ENCODE data around the gene DRAXIN.

The DRAXIN gene

DNA sequence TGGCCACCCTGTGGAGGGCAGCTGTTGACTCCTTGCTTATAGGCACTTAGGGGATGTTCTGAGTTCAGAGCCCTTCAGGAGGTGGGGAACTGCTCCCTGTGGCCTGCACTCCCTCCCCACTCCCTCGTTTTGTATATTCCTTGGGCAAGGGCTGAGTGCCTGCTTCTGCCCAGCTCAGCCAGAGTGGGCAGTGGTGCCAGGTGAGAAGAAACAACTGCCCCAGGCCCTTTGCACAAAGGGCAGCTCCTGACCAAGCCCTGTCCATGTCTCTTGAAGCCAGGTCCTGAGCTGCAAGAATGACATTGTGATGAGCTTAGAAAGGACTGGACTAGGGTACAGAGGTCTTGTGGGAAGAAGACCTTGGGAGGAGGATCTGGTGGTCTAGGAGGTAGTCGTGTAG, 46.6 kb downstream of the DRAXIN start:
- no peak for DNase-seq (ENCODE audit: low spot score)

DNA sequence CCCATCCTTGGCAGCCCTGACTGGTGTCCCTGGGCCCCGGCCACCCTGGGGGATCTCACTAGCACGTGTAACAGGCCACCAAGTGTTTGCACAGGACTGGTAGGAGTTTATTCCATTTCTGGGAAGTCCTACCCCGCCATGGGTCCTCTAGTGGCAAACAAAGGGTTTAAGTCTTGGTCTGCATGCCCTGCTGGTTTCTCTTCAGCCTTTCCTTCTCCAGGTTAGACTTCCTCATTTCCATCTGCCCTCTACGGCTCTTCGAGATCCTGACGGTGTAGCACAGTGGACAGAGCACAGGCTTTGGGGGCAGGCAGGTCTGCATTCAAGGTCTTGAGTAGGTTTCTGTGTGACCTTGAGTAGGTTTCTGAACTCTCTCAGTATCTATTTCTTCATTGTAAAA, 47.3 kb downstream of the DRAXIN start:
- no peak for DNase-seq (ENCODE audit: low spot score)

DNA sequence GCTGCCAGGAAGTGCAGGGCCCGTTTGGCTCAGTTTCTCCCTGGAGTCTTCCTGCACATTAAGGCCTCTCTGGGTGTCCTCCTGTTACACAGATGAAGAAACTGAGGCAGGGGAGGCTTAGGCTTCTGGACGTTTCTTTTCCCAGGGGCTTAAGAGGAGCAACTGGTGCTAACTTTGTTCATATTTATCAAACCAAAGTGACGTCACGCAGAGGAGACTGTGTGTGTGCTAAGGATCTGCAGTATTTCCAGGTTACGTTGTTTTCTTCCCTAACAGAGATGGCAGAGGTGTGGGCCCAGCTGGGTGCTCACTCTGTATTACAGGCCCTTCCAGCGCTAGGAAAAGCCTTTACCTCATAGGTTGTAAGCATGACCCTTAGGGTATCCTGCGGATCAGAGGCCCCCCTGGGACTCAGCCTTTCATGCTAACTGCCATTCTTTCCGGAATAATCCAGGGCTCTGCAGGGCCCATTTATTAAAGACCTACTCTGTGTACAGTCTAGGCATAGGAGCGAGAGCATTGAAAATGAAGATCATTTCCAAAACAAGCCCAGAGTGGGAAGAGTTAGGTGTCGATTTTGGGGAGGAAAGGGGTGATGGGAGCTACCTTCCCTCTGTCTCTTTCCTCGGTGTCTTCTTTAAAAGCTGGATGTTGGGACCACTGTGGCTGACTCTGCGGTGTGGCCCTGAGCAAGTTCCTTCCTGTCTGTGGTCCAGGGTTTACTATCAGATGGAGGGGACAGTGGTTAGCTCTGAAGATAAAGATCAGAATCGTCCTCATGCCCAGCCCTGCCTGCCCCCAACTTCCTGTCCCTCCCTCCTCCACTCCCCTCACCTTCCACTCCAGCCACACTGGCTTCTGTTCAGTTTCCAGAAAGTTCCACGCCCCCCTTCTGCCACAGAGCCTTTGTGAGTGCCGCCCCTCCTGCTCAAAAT, 49.0 kb downstream of the DRAXIN start:
- DNase-seq (ENCODE audit: low spot score), result no peak

DNA sequence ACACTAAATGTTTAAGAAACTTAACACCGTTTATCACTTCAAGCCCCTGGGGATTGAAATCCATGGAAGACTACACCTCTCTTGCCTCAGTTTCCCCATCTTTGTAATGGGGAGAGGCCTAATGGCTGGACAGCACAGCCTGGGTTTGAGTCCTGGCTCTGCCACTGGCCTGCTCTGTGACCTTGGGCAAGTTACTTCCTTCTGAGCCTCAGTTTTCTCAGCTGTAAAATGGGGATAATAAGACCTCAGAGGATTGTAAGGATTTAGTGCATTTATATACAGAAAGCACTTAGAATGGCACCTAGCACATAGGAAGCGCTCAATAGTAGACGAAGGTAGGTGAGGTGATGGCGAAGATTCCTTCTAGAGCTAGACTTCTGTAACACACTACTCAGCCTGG, 50.0 kb downstream of the DRAXIN start:
- DNase-seq (ENCODE audit: low spot score), result no peak

DNA sequence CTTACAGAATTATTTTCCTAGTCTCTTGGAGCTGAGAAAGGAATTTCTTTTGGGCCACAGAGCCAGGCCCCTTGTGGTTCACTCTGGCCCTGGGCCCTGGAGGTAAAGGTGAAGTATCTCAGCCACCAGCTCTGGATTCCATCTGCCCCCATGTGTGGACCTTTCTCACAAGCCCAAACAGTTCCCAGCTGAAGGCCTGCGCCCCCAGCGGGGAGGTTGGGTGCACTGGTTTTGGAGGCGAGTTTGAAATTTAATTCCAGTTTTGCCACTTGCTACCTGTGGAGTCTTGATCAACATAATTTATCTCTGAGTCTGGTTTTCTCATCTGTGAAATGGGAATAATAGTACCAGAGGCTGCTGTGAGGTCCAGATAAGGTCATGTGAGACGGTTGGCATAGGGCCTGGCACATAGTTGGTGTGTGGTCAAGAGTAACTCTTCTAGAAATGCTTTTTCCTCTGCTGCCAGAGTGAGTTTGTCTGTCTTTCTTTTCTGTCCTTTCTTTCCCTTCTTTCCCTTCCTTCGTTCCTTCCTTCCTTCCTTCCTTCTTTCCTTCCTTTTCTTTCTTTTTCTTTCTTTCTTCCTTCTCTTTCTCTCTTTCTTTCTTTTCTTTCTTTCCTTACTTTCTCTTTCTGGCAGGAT, 50.5 kb downstream of the DRAXIN start:
- no peak for DNase-seq (ENCODE audit: low spot score)

DNA sequence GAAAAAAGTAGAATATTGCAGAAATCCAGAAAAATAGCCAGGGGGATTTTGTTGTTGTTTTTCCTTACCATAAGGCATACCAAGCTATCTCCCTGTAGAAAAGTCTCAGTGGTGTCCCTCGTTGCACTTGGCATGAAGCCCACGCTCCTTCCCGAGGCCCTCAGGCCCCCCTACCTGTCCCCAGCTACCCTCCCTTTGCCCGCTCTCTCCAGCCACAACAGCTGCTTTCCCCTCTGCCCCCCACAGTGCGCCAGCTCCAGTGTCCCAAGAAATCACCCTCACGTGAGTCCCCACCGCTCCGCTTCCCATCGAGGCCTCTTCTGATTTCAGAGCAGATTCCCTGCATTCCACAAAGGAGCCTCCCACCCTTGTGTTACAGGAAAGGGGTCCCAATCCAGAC, 52.8 kb downstream of the DRAXIN start:
- DNase-seq (ENCODE audit: low spot score), result no peak

DNA sequence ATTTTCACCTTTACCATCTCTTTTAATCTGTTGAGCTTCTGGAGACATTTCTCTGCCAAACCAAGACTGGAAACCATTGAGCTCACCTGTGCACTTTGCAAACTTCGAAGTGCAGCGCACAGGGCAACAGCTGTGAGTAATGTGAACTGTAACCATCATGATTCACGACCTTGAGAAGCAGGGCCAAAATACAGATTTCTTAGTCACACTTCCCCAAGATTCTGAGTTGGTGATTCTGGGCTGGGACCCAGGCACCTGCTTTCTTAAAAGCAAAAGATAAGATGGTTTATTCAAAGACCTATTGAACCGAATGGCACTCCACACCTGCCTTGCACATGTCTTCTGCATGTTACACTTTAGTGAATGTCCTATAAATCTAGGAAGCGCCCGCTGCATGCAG, 54.6 kb downstream of the DRAXIN start:
- no peak for DNase-seq (ENCODE audit: low spot score)

DNA sequence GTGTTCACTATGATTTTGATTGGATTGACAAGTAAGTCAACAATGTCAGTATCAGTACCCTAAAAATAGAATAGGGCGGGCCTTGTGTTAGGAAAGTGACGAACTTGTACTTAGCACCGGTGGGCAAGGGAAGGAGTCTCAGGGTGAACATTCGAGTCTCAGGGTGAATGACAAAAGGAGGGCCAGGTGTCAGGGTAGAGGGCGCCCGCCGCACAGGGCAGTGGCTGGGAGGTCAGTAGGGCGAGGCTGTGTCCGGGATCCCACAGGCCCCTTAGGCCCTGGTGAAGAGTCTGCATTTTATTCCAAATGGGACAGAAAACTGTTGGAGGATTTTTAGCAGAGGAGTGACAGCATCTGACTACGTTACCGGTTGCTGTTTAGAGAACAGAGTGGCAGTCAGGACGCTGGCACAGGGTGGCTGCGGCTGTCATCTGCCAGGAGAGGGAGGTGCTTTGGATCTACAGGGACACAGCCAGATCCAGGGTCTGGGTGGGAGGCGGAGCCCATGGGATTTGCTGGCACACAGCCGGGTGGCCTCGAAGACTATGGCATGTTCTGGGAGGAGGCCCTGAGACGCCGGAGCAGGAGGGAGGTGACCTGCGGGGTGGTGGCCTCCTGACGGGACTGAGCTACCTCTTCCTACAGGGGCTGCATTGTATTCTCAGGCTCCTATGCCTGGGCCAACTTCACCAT, 55.4 kb downstream of the DRAXIN start:
- DNase-seq (ENCODE audit: low spot score), result no peak

DNA sequence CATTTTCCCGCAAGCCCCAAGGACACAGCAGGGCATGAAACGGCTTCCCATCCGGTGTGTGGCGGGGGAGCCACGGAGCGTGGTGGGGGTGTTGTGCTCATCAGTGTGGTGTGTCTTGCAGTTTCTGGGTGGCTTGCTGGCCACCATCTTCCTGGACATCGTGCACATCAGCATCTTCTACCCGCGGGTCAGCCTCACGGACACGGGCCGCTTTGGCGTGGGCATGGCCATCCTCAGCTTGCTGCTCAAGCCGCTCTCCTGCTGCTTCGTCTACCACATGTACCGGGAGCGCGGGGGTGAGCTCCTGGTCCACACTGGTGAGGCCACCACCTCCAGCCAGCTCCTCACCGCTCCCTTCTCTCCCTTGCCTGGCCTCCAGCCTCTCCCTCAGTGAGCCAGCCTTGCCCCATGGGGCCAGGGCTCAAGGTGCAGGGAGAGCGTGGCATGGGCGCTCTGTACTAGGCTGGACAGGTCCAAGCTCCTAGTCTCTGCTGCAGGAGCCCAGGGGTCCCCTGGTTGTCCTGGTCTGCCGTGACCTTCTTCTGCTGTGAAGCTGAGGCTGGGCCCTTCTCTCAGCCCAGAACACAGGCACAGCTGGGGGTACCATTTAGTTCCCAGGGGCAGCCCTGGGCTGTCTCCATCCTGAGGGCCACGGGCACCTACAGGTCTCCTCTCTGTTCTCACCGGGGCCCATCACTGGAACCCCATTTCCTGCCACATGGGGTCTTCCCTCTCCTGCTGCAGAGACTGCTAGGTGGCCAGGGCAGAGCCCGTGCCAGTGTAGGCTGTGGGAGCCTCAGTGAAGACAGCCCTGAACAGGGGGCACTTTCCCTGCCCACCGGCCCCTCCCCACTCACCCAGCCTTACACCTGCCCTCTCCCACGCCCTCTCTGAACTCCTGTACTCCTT, 57.0 kb downstream of the DRAXIN start:
- no peak for DNase-seq (ENCODE audit: low spot score)

DNA sequence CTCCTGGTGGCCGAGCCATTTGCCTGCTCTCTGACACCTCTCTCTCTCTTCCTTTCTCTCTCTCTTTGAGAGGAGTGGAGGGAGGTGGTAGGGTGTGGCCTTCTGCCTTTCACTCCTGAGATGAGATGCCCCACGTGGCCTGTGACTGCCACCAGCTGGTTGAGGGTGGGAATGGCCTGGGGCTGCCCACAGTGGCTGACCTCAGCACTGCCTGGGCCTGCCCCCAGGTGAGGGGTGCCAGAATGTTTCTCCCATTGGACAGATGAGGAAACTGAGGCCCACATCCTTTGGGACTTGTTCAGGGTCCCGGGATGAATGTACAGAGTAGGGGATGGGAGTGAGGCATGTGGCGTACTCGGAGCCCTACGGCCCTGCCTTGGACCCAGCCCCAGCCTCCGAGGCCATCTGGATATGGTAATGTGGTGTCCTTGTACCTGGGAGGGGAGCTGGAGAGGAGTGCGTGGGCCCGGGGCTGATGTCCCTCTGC, 57.7 kb downstream of the DRAXIN start:
- DNase-seq (ENCODE audit: low spot score), result no peak

DNA sequence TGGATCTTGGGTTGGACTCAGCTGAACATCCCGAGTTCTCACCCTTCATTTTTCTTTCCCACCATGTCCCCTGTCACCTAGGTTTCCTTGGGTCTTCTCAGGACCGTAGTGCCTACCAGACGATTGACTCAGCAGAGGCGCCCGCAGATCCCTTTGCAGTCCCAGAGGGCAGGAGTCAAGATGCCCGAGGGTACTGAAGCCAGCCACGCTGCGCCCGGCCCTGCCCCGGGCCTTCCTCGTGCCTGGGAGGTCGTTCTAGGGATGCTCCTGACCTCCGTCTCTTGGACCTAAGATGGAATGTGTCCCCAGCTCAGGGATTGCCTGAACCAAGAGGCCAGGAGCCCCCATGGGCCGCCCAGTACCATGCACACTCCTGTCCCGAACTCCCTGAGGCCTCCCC, 58.5 kb downstream of the DRAXIN start:
- no peak for DNase-seq (ENCODE audit: low spot score)

DNA sequence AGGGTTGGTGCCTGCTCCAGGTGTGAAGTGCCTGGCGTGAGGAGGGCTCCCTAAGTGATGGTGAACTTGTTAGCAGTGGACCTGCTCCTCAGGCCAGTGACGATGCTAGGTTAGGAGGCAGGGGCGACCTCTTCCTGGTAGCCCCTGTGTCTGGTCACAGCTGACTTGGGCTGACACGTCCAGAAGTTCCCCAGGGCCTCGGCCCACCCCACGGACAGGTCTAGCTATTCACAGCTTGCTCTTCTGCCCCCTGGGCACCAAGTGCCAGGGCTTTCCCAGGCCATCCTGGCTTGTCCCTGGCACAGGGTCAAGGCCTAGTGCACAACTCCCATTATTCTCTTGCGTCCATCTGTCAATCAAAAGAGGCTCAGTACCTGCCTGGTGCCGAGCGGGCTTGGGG, 59.6 kb downstream of the DRAXIN start:
- DNase-seq (ENCODE audit: low spot score), result no peak

DNA sequence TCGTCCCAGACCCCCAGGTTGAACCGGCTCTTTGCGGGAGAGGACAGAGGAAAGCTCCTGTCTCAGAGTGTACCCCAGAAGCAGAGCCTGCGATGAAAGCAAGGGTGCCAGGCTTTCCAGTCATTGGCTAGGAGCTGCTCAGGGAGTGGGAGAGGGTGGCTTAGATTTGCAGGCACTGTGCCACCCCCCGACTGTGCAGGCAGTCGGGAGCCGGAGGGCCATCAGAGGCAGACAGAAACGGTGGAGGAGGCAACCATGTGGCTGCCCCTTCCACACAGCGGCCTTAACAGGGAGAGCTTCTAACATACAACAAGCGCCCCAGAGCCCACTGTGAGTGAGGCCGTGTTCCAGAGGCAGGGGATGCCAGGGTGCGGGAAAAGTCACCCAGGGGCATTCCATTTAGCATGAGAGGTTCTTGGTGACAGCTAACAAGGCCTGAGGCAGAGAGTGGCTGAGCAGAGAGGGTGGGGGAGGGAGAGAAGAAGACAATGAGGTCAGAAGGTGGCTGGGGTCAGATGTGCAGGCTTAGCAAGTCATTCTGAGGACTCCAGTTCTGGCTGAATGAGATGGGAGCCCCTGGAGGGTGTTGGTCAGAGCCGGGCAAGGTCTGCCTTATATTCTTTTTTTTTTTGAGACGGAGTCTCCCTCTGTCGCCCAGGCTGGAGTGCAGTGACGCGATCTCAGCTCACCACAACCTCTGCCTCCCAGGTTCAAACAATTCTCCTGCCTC, 61.0 kb downstream of the DRAXIN start:
- no peak for DNase-seq (ENCODE audit: low spot score)

DNA sequence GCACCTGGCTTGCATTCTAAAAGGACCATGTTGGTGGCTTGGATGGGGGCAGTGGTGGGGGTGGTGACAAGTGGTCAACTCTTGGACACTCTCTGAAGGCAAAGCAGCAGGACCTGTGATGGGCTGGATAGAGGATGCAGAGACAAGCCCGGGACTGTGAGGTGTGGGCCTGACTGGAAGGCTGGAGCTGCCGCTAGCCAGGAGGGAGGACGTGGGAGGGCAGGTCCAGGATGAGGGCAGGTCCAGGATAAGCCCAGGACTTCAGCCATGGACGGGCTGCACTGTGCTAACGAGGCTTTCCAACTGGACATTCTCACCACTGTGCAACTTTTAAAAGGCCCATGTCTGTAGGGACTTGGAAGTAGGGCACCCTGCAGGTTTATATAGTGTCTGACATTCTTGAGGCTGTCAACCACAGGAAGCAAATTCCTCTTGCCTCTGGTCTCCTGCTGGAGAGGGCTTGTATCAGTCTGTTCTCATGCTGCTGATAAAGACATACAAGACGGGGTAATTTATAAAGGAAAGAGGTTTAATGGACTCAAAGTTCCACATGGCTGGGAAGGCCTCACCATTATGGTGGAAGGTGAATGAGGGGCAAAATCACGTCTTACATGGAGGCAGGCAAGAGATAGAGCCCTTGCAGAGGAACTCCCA, 62.2 kb downstream of the DRAXIN start:
- no peak for DNase-seq (ENCODE audit: low spot score)

DNA sequence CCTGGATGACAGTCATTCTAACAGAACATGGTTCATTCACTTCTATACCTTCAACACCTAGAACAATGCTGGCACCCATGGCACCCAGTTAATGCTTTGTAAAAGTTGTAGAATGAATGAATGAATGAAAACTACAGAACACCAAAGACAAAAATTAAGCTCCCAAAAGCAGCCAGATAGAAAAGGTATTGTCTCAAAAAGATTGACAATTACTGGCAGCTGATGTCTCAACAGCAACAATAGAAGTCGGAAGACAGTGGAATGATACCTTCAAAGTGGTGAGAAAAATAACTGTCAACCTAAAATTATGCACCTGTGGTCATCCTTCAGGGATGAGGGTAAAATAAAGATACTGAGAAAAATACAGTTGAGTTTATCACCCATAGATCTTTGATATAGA, 65.5 kb downstream of the DRAXIN start:
- no peak for DNase-seq (ENCODE audit: low spot score)

DNA sequence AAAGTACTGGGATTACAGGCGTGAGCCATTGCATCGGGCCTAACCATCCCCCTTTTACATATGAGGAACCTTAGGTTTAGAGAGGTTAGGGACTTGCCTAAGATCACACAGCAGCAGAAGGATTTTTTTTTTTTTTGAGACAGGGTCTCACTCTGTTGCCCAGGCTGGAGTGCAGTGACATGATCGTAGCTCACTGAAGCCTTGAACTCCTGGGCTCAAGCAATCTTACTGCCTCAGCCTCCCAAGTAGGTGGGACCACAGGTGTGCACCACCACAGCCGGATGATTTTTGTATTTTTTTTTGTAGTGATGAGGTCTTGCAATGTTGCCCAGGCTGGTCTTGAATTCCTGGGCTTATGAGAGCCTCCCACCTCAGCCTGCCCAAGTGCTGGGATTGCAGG, 68.3 kb downstream of the DRAXIN start:
- DNase-seq (ENCODE audit: low spot score), result no peak

DNA sequence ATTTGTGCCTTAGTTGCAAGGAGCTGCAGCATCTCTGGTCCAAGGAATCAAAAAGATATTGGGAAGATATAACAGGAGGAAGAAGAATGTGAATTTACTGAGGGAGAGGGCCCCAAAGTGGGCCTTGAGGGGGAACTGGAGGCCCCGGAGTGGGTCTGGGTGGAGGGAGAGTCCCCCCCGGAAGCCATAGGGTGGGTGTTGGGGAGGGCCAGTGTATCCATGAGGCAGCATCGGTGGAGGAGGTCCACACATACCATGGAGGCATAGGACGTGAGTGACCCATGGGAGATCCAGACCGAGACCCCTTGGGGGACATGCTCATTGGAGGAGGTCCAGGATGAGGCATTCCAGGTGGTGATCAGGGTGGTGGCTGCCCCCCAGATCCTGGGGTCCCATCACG, 69.8 kb downstream of the DRAXIN start:
- DNase-seq (ENCODE audit: low spot score), result no peak

DNA sequence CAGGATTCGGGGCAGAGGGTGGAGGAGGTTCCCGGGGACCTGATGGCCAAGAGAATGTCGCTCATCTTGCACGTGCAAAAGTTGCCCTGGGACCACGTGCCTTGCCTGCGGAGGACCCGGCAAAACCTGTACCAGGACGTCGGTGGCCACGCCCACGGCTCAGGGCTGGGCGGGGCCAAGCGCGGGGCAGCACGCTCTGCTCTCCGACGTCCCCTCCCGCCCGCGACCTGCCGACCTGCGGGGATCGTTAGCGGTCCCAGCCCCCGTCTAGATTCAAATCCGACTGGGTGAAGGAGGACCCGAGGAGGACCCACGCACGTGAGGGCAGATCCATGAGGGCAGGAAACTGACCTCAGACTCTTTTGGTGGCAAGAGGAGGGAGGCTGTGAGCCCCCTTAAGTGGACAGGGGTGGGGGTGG, 70.5 kb downstream of the DRAXIN start, which contains the start of gene C1orf167:
Gene C1orf167 (plus strand): TSS at position 206 of the 419 bp plus-strand sequence. CDS start 2,208 bp downstream, outside the sequence.
- no peak for DNase-seq (ENCODE audit: low spot score)

DNA sequence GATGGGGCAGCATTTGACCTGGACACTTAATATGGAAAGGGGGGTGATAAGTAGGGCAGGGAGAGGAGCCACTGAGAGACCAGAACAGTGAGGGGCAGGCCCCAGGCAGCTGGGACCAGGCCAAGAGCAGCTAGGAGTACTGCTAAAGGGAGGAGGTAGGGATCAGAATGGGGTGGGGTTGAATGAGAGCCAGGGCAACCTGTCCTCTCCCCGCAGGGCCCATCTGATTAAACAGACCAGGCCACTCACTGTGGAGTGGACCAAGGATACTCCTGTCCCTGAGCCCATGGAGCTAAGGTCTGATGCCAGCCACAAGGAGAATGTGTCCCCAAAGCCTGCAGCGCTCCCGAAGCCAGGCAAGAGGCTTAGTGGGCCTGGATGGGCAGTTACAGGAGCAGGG, 72.6 kb downstream of the DRAXIN start:
- no peak for DNase-seq (ENCODE audit: low spot score)

DNA sequence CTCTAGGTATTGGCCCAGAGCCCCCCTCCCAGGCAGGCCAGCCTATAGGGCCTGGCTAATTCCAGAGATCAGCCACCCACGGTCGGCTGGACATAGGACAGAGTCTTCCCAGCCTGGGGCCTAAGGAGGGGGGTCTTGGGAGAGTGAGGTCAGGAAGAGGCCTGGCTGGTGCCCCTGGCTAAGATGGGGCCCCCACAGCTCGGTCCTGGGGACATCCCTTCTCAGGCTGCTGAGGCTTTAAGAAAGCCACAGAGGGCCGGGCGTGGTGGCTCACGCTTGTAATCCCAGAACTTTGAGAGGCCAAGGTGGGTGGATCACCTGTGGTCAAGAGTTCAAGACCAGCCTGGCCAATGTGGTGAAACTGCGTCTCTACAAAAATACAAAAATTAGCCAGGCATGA, 73.0 kb downstream of the DRAXIN start:
- no peak for DNase-seq (ENCODE audit: low spot score)

Measured in kidney capillary endothelial cell (primary cell).